GM21529 (cell line): Measurements from ENCODE around the gene SLC9A9.
"Not testable (repeated sequence)": the region's sequence is repeated elsewhere in the genome, so short reads cannot be mapped to it uniquely, and the experiment has no call there.

ENCODE experiments used
- ATAC-seq: cut with Tn5 transposase; IDR thresholded peaks from one replicate; pipeline ENCODE4 v1.9.1; 2021; ENCODE audit not compliant: unreplicated experiment

SLC9A9 gene

GRCh38 chr3:143478115-143478693 lies 370.1 kb downstream of the SLC9A9 start:
- ATAC-seq, result no peak

- no peak for ATAC-seq
Observed at GRCh38 chr3:143476965-143477640, 371.2 kb downstream of the SLC9A9 start.

- ATAC-seq, result no peak
Observed at GRCh38 chr3:143475981-143476380, 372.3 kb downstream of the SLC9A9 start.

- no peak for ATAC-seq
Observed at GRCh38 chr3:143472731-143473523, 375.3 kb downstream of the SLC9A9 start.

GRCh38 chr3:143471705-143472104 lies 376.6 kb downstream of the SLC9A9 start:
- no peak for ATAC-seq

GRCh38 chr3:143469159-143469558 lies 379.1 kb downstream of the SLC9A9 start:
- no peak for ATAC-seq

GRCh38 chr3:143465666-143466065 lies 382.6 kb downstream of the SLC9A9 start:
- ATAC-seq, result no peak

- peak; percentile 72 for ATAC-seq
Observed at GRCh38 chr3:143464850-143465249, 383.4 kb downstream of the SLC9A9 start.

GRCh38 chr3:143455480-143455879 lies 392.8 kb downstream of the SLC9A9 start:
- no peak for ATAC-seq

GRCh38 chr3:143450632-143451031 lies 397.6 kb downstream of the SLC9A9 start:
- no peak for ATAC-seq

GRCh38 chr3:143447491-143447890 lies 400.8 kb downstream of the SLC9A9 start:
- ATAC-seq, result no peak

- ATAC-seq, result peak; percentile 87
Observed at GRCh38 chr3:143445118-143445517, 403.1 kb downstream of the SLC9A9 start.

- ATAC-seq, result no peak
Observed at GRCh38 chr3:143443851-143444331, 404.4 kb downstream of the SLC9A9 start.

GRCh38 chr3:143442814-143443447 lies 405.3 kb downstream of the SLC9A9 start:
- ATAC-seq, result no peak

- no peak for ATAC-seq
Observed at GRCh38 chr3:143441516-143442171, 406.6 kb downstream of the SLC9A9 start.

- ATAC-seq, result no peak
Observed at GRCh38 chr3:143439817-143440216, 408.5 kb downstream of the SLC9A9 start.

GRCh38 chr3:143437405-143437804 lies 410.9 kb downstream of the SLC9A9 start:
- no peak for ATAC-seq

GRCh38 chr3:143436231-143436930 lies 411.9 kb downstream of the SLC9A9 start:
- ATAC-seq, result no peak

GRCh38 chr3:143433787-143434378 lies 414.4 kb downstream of the SLC9A9 start:
- ATAC-seq, result no peak

- not testable (repeated sequence) for ATAC-seq
Observed at GRCh38 chr3:143431298-143431697, 417.0 kb downstream of the SLC9A9 start.
